GM15510 (cell line): ENCODE measurements around the gene PPP1R7.

Source experiments
- POLR2A ChIP-seq: IDR thresholded peaks from 3 replicates; pipeline ENCODE4 v1.6.1; 2011; ENCODE audit warnings: borderline replicate concordance; ENCODE audit not compliant: insufficient read length; ENCODE audit errors: extremely low read depth

PPP1R7 gene

DNA sequence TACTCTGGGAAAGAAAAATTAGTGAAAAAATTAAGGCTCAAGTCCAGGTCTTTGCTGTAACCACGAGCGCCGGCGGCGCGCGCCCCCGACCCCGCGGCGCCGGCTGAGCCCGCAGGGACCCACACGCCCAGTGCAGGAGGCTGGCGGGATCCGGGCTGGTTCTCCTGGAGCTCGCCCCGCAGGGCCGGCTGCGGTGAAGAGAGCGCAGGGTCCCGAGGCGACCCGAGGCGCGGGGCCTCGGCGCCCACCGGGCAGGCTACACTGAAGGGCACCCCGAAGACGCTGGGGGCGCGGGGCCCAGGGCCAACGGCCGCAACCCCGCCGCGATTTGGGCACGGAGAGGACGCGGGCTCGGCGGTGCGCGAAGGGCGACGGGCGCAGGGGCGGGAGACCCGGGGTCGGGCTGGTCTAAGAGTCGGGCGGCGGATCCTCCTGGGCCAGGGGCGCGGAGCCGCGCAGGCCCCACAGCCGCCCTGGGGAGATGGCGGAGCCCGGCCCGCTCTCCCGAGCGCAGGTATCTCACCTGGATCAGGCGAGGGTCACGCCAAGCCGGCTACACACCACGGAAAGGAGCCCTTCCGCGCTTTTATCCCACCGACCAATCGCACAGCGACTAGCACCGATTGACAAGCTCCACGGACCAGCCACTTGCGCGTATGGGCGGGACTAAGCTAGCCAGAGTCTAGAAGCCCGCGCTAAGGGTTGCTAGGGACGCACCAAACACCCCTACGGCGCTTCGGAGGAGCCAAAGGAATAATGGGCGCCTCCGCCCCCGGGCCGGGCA lies 1.2 kb upstream of the PPP1R7 start, which contains the start of gene PASK:
TSS of gene PASK (minus strand) at position 582 of the 784 bp plus-strand sequence. CDS start 6,440 bp downstream, outside the sequence.
- peak; percentile 35 for TF ChIP-seq POLR2A

DNA sequence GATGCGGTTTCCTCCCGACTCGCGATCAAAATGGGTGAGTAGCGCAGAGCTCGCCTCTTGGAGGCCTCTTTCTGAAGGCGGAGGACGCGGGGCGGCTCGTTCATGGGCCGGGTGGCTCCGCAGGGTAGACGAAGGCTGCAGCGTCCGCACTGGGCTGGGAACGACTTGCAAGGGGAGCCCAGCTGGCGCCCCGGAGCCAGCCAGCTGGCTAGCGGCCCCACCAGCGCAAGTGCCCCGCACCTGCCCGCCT lies 667 bp upstream of the PPP1R7 start:
- TF ChIP-seq POLR2A, result no peak

DNA sequence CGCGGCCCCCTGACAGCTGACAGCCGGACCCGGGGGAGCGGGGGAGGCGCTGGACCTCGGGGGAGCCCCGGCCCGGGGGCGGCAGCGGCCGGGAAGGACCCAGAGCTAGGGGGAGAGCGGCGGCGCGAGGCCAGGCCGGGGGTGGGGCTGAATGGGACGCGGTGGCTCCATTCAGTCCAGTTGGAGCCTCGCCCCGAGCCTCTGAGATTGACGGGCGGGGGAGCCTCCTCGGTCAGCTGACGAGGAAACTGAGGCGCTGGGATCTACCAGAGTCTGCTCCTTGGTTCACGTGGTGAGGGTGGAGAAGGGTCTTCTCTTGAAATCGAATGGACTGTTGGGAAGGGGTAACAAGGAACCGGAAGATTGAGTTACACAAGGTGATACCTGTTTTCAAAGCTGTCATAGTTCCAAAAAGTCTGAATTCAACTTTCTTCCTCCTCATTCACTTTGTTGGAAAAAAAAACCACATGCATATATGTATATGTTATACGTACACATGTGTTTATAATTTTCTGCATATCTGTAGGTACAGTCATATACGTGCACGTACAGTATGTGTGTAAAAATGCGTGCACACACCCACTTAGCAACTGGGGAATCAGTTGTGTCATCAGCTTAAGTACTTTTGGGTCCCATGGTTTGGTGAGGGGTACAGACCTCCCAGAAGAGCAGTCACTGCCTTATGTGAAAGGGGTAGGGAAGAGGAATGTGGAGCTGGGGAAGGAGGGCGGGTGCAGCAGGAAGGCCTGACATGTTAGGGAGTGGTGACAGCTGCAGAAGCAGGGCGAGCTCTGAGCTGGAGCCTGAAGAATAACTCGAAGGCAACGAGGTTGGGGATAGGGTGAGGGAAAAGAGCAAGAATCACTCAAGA lies 628 bp downstream of the PPP1R7 start:
- TF ChIP-seq POLR2A, result no peak

DNA sequence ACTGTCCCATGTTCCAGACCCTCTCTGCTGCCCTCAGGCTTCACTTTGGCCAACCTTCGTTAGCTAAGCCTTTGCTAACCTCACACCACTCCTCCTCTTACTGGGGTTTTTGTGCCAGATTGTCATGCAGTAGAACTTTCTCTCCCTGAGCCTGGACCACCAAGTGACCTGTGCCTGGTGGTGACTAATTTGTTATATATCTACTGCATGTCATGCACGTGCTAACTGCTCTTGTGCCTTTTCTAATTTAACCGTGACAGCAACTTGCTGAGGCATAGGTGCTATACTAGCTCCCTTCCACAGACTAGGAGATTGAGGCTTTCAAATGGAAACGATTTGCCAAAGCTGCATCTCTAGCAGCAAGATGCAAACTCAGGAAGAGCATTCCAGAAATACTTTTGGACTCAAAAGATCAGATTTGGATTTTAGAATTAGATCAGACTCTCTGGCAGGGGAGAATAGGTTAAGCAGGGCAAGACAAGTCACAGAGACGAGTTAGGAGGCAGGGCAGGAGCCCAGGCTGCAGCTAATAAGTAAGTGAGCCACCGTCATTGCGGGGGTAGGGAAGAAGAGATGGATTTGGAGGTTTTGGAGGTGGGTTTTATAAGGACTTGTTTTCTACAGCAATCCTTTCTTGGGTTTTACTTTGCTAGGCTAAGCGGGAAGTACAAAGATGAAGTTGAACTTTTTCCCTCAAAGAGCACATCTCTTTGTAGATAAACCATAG lies 1.8 kb downstream of the PPP1R7 start:
- no peak for TF ChIP-seq POLR2A

DNA sequence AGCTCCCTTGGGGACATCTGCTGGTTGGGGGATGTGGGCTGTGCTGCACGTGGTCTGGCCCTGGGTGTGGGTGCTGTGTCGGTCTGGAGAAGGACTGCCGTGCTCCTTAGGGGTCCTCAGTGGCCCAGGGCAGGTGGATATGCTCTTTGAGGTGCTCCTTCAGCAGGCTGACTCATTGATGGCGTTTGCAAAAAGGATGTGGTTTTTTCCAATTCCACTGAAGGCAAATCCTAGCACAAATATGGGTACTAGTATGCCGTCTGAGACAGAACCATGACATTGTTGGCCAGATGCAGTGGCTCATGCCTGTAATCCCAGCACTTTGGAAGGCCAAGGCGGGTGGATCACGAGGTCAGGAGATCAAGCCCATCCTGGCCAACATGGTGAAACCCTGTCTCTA lies 3.3 kb downstream of the PPP1R7 start:
- no peak for TF ChIP-seq POLR2A

DNA sequence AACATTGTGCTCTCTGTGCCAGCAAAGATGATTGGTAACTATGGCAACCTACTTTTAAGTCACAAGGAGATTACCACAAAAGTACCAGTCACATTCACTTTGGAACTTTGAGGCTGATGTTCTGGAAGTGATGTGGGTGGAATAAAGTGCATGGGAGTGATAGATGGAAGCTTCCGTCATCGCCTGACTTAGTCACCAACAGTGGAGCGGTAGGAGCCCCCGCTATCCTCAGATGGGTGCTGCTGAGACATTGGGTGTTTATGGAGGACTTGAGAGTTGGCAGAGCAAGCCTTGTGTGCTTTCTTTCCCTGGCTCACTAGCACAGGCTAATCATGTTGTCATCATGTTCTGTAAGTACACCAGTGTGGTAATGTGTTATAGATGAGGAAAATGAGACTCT lies 4.6 kb downstream of the PPP1R7 start:
- TF ChIP-seq POLR2A, result no peak

DNA sequence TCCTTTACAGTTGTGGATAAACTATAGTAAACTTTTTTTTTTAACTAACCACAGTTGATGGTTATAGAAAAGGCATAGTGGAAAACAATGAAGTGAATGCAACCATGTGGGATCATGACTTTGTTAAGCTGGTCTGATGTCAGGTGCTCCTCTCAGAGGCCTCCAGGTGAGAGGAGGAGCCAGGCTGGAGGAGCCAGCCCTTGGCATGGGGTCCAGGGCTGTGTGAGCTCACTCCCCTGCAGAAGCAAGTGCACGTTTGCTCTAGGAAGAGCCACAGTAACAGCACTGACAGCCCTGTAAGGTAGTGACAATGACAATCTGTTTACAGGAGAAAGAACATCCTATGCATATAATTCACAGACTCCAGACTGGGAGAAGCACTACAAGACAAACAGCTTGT lies 5.7 kb downstream of the PPP1R7 start:
- no peak for TF ChIP-seq POLR2A

DNA sequence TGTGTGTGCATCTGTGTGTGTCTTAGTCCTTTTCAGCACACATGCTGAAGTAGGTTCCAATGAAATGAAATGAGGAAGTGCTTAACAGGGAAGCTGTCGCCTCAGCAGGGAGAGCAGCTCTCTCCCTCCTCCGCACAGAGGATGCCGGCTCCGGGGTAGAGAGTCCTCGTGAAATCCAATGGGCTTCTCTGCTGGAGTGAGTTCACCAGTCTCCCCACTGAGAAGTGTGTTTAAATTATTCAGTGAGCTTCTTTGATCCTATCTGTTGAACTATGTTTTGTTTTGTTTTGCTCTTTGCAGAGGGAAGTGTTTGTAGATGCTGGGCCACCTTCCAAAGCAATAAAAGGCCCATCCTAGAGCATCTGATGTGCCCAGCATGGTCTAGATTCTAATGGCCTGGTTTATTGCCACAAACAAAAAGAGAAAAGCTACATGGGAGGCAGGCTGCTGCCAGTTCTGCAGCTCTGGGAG lies 6.7 kb downstream of the PPP1R7 start:
- no peak for TF ChIP-seq POLR2A

DNA sequence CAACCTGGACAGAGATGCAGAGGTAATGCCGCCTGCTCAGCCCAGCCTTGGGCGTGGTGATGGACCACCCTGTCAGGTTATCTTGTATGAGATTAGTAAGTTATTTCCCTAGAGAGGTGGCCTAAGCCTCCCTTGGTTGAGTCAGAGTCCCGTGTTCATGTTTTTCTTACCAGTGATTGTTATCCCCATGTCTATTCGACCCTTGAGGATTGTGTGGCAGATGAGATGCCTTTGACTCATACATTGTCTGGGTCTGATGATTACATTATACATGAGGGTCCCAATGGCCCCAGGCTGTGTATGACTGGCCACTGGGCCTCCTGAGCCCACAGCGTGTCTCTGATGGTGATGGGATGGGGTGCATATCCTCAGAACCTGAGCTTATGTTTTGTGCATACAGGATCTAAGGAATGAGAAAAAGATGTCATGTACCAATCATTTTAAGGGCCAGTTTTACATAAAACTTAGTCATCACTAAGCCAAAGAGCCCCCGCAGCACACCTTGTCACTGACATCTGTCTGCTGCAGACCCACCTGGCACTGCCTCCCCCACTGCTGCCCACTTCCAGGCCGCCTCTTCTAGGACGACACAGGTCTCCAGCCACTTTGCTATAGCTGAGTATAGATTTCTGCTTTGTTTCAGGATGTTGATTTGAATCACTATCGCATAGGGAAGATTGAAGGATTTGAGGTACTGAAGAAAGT lies 7.7 kb downstream of the PPP1R7 start:
- TF ChIP-seq POLR2A, result no peak

DNA sequence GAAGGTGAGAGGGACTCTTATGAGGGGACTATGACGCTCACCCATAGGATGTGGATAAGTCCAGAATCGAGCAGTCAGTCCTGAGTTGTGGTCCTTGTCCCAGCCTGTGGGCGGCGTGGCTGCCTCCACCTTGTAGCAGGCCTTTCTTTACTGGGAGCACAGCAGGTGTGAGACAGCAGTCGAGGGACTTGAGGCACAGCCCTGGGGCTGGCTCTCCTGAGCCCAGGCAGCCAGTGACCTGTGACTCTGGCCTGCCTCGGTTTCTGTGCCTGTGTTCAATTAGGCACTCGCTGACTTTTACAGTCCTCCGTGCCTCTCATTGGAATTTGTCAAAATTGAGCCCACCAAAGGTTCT lies 8.3 kb downstream of the PPP1R7 start:
- TF ChIP-seq POLR2A, result no peak

DNA sequence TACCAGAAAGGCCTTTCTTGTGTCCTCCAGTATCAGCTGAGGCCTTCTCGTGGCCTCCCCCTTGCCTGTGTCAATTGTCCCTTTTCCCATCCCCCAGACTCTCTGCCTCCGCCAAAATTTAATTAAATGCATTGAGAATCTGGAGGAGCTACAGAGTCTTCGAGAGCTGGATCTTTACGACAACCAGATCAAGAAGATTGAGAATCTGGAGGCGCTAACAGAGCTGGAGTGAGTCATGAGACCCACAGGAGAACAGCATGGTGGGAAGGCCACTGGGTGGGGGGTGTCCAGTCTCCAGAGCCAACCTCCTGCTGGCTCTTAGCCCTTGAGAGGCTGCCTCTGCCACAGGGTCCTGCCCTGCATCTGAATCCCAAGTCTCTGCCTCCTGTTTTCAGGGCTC lies 8.8 kb downstream of the PPP1R7 start:
- no peak for TF ChIP-seq POLR2A

DNA sequence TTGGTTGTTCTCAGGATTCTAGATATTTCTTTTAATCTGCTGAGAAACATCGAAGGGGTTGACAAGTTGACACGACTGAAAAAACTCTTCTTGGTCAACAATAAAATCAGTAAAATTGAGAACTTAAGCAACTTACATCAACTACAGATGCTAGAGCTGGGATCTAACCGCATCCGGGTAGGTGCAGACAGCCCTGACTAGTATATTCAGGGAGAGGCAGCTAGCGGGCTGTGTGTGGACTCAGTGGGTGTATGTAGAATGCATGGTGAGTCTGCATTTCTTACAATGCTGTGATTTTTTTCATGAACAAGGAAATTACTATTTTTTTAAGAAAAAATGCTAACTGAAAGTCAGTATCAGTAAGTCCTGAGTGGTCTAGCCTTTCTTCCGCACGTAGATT lies 10.1 kb downstream of the PPP1R7 start:
- no peak for TF ChIP-seq POLR2A

DNA sequence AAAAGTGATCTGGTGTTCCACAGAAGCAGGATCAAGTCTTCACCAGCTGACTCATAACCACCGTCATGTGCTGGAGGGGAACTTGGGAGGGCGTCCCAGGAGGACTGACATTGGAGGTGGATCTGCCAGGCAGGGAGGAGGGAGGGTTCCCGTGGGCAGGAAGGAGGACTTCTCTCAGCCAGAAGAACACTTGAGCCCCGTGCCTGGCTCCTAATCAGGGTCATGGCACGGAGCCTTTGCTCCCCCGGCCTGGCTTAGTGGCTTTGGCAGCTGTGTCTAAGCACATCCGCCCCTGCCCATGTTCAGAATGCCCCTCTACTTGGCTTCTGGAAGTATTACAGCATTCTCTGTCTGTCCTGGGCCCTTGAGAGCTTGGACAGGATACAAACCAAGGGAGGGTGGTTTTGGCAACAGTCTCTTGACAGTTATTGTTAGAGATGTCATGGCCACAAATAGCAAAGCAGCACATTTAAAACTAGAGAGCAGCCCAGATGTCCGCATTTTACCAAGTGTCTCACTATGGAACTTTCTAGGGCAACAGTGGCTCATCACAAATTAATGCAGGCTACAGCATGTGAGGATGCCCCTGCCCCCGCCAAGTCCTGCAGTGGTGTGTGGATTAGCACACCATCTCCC lies 11.5 kb downstream of the PPP1R7 start:
- no peak for TF ChIP-seq POLR2A

DNA sequence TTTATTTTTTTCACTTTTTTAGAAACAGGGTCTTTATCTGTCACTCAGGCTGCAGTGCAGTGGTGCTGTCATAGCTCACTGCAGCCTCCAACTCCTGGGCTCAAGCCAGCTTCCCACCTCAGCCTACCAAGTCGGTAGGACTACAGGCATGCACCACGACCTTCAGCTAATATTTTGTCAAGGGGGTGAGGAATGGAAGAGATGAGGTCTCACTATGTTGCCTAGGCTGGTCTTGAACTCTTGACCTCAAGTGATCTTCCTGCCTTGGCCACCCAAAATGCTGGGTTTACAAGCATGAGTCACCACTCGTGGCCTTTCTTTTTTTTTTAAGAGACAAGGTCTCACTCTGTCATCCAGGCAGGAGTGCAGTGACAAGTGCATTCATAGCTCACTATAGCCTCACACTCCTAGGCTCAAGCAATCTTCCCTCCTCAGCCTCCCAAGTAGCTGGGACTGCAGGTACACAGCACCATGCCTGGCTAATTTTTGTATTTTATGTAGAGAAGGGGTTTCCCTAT lies 13.4 kb downstream of the PPP1R7 start:
- TF ChIP-seq POLR2A, result no peak

DNA sequence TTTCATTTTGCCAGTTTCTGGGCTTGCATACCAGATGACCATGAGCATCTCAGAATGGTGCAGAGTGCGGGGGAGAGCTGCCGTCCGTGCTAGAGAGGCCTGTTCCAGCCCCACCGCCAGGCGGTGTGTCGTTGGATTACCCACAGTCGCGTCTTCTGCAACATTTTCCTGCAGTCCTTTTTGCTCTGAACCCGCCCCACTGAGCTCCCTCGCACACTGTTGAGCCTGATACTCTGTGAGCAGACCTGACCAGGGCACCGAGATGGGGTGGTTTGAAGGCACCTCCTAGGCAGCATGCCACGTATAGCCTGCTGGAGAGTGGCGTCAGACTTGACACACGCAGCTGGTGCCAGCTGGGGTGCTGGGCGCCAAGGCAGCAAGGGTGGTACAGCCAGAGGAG lies 18.1 kb downstream of the PPP1R7 start:
- no peak for TF ChIP-seq POLR2A

DNA sequence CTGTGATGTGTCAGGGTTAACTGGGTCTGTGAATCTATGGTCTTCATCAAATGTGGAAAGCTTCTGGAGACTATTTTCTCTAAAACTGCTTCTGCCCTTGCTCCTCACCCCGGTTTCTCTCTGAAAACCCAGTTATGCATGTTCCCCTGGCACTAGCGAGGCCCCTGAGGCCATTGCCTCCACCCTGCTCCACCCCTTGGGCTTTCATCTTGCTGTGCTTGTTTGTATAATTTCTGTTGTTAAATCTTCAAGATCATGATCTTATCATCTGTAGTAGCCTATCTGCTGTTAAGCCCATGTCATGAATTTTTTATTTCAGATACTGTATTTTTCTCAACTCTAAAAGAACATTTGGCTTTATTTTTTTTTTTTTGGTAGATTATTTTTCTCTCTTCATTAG lies 23.3 kb downstream of the PPP1R7 start:
- TF ChIP-seq POLR2A, result no peak
